SJCRH30 (cell line): Measurements from ENCODE around the gene ROBO2. TPM values are rescaled to one million over a fixed set of nuclear protein-coding genes. Genes with fewer than 3 reads are reported as not detected.

Source experiments
- DNase-seq, 2 experiments: peaks; one replicate each; pipeline ENCODE4 v3.0.0-alpha.2; 2015 to 2020
- H3K27ac ChIP-seq: fragments of 250-450 bp; sonication (Bioruptor Pico); 2 replicates; pipeline ENCODE4 v1.5.1; 2020; ENCODE audit warnings: mild to moderate bottlenecking, moderate library complexity
- H3K27me3 ChIP-seq: fragments of 250-450 bp; sonication (Bioruptor Pico); 2 replicates; pipeline ENCODE4 v1.5.1; 2020; ENCODE audit warnings: mild to moderate bottlenecking, moderate library complexity
- H3K36me3 ChIP-seq: fragments of 250-450 bp; sonication (Bioruptor Pico); 2 replicates; pipeline ENCODE4 v1.5.1; 2020; ENCODE audit warnings: mild to moderate bottlenecking, moderate library complexity
- H3K4me1 ChIP-seq: fragments of 250-450 bp; sonication (Bioruptor Pico); 2 replicates; pipeline ENCODE4 v1.5.1; 2020; ENCODE audit warnings: mild to moderate bottlenecking, moderate library complexity
- H3K4me3 ChIP-seq: fragments of 250-450 bp; sonication (Bioruptor Pico); 2 replicates; pipeline ENCODE4 v1.5.1; 2020; ENCODE audit warnings: mild to moderate bottlenecking, moderate library complexity
- H3K9me3 ChIP-seq: fragments of 250-450 bp; sonication (Bioruptor Pico); replicated peaks from 2 replicates; pipeline ENCODE4 v1.5.1; 2020; ENCODE audit warnings: mild to moderate bottlenecking, moderate library complexity
- total RNA-seq: library from RNA; depleted of rRNA; stranded (reverse); fragments of >200 nt; shearing (Covaris generic); gene quantifications from 2 replicates; pipeline ENCODE4 v1.2.3, GENCODE V29; 2014

ROBO2 gene
- total RNA-seq, 1 experiment from 2014 or later, result 14.3 TPM

- DNase-seq, result peak; percentile 41 to 62
- no peak overlapping the region for H3K4me3 ChIP-seq
- peak overlapping the region; percentile 30; the same call in 1 of the 2 replicates for H3K27ac ChIP-seq
- no peaks in the 10 kb centered on the region for H3K27me3 ChIP-seq
- H3K4me1 ChIP-seq, result peaks cover 4% of the 10 kb centered on the region; the same call in 1 of the 2 replicates
- H3K9me3 ChIP-seq, result no peaks in the 10 kb centered on the region
- no peaks in the 10 kb centered on the region for H3K36me3 ChIP-seq
Observed at GRCh38 chr3:77467702-77468625, 428.1 kb downstream of the ROBO2 start.

DNA sequence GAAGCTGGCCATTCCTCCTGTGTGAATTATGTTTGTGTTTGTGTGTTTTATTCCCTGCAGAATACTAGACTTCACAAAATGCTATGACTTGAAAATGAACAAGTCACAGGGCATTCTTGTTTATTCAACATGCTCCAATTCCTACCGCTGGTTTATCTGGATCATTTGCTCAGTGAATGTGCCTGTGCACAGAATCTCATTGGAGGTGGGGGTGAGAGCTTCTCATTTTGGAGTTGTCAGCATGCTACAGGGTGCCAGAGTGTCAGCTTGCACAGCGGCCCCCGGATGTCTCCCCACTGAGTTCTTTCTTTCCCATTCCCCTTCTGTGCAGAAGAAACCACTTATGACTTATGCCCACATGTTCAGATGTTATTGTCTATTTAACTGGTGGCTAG is 428.7 kb downstream of the ROBO2 start:
- no peaks in the 10 kb centered on the region for H3K36me3 ChIP-seq
- peak overlapping the region; percentile 30; the same call in 1 of the 2 replicates for H3K27ac ChIP-seq

DNA sequence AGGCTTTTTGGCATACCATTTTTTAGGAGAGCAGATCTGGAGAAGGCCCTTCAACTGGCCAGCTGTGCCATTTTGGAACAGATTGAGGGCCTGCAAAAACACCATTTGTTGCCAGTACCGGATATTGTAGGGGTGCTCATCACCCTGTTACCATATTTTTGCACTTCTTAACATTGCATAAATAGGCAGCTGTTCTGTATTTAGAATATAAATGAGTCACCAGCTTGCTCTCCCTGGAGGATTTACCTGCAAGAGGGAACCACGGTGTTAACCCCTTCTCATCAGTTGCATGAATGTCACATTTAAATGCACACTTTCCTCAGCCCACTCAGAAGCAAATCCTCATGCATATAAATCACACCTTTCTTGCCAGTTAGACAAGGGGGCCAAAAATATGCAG is 435.6 kb downstream of the ROBO2 start:
- no peaks in the 10 kb centered on the region for H3K4me1 ChIP-seq
- DNase-seq, result peak in 1 of 2 experiments; percentile 6
- no peak overlapping the region for H3K27ac ChIP-seq
- H3K27me3 ChIP-seq, result no peaks in the 10 kb centered on the region
- no peak overlapping the region for H3K4me3 ChIP-seq
- no peaks in the 10 kb centered on the region for H3K9me3 ChIP-seq
- no peaks in the 10 kb centered on the region for H3K36me3 ChIP-seq

More for the DNA sequence above, 428.7 kb downstream of the ROBO2 start:
- Histone ChIP-seq H3K27me3 (no peaks in the 10 kb centered on the region), H3K4me3 (no peak overlapping the region), H3K4me1 (peaks cover 4% of the 10 kb centered on the region; the same call in 1 of the 2 replicates), H3K9me3 (no peaks in the 10 kb centered on the region)
- peak in 1 of 2 experiments; percentile 6 for DNase-seq

- Histone ChIP-seq H3K9me3 (no peaks in the 10 kb centered on the region), H3K4me3 (no peak overlapping the region), H3K36me3 (no peaks in the 10 kb centered on the region), H3K4me1 (no peaks in the 10 kb centered on the region), H3K27ac (no peak overlapping the region), H3K27me3 (no peaks in the 10 kb centered on the region)
- DNase-seq, result no peak
Observed at GRCh38 chr3:77479021-77479420, 439.1 kb downstream of the ROBO2 start.

- Histone ChIP-seq H3K9me3 (no peaks in the 10 kb centered on the region), H3K4me3 (no peak overlapping the region), H3K36me3 (no peaks in the 10 kb centered on the region), H3K4me1 (no peaks in the 10 kb centered on the region), H3K27ac (no peak overlapping the region), H3K27me3 (no peaks in the 10 kb centered on the region)
- no peak for DNase-seq
Observed at GRCh38 chr3:77489216-77489615, 449.3 kb downstream of the ROBO2 start.

GRCh38 chr3:77491961-77492360 is 452.1 kb downstream of the ROBO2 start:
- no peaks in the 10 kb centered on the region for H3K27me3 ChIP-seq
- no peak overlapping the region for H3K4me3 ChIP-seq
- no peaks in the 10 kb centered on the region for H3K36me3 ChIP-seq
- no peak overlapping the region for H3K27ac ChIP-seq
- H3K4me1 ChIP-seq, result no peaks in the 10 kb centered on the region
- no peaks in the 10 kb centered on the region for H3K9me3 ChIP-seq
- no peak for DNase-seq

DNA sequence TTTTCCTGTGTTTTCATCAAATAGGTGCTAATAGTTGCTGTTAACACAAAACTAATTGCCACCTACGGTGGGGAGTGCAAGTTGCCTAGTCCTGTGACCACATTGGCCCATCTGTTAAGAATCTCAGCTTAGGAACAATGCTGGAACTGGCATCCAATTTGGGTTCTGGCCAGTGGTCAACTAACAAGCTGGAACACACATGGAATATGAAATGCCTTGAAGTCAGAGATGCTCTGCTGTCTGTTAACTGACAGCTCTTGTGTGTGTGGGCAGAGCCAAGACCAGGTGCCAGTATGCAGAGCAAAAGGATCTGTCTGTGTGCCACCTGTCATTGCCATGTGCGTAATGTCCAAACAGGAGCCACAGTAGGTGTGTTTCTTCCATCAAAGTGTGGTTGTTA is 460.8 kb downstream of the ROBO2 start:
- no peak for DNase-seq
- no peak overlapping the region for H3K4me3 ChIP-seq
- H3K4me1 ChIP-seq, result no peaks in the 10 kb centered on the region
- no peaks in the 10 kb centered on the region for H3K27me3 ChIP-seq
- H3K27ac ChIP-seq, result no peak overlapping the region
- no peaks in the 10 kb centered on the region for H3K9me3 ChIP-seq
- H3K36me3 ChIP-seq, result no peaks in the 10 kb centered on the region

DNA sequence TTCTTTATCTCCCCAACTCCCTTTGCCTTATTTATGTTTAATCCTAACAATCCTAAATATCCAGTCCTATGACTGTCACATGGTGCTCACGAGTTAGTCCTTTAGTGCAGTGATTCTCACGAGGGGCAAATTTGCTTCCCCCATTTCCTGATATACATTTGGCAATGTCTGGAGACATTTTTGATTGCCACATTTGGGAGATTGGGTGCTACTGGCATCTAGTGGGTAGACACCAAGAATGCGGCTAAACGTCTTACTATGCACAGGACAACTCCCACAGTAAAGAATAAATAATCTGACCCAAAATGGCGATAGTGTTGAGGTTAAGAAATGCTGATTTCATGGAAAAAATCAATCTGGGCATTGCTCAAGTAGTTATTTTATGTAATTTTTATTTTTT is 466.5 kb downstream of the ROBO2 start:
- Histone ChIP-seq H3K36me3 (no peaks in the 10 kb centered on the region), H3K4me3 (no peak overlapping the region), H3K4me1 (no peaks in the 10 kb centered on the region), H3K9me3 (no peaks in the 10 kb centered on the region), H3K27ac (no peak overlapping the region), H3K27me3 (no peaks in the 10 kb centered on the region)
- DNase-seq, result no peak

GRCh38 chr3:77513542-77513941 is 473.6 kb downstream of the ROBO2 start:
- no peaks in the 10 kb centered on the region for H3K9me3 ChIP-seq
- peak in 1 of 2 experiments; percentile 19 for DNase-seq
- no peak overlapping the region for H3K4me3 ChIP-seq
- H3K27me3 ChIP-seq, result no peaks in the 10 kb centered on the region
- no peak overlapping the region for H3K27ac ChIP-seq
- no peaks in the 10 kb centered on the region for H3K4me1 ChIP-seq
- H3K36me3 ChIP-seq, result no peaks in the 10 kb centered on the region

GRCh38 chr3:77514766-77515165 is 474.9 kb downstream of the ROBO2 start:
- H3K9me3 ChIP-seq, result no peaks in the 10 kb centered on the region
- no peak for DNase-seq
- no peaks in the 10 kb centered on the region for H3K36me3 ChIP-seq
- no peaks in the 10 kb centered on the region for H3K27me3 ChIP-seq
- no peak overlapping the region for H3K4me3 ChIP-seq
- H3K27ac ChIP-seq, result no peak overlapping the region
- no peaks in the 10 kb centered on the region for H3K4me1 ChIP-seq

DNA sequence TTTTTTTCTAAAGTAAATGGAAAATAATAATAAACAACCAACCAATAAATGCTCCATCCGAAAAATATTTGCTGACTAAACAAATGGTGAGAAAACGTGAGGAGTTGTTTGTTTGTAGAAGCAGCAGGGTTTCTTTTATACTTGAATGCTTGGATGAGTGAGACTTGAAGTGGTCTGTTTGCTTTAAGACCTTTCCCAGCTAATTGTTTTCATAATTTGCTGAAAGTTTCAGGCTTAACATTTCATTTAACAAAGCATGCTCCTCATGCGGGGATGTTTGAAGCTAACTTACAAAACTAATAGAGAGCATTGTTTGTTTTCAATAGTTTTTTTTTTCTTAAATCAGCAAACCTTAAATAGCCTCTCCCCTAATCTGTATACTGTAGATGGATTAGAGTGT is 484.6 kb downstream of the ROBO2 start:
- Histone ChIP-seq H3K4me3 (no peak overlapping the region), H3K27me3 (no peaks in the 10 kb centered on the region), H3K9me3 (no peaks in the 10 kb centered on the region), H3K36me3 (no peaks in the 10 kb centered on the region), H3K4me1 (no peaks in the 10 kb centered on the region), H3K27ac (no peak overlapping the region)
- DNase-seq, result no peak

DNA sequence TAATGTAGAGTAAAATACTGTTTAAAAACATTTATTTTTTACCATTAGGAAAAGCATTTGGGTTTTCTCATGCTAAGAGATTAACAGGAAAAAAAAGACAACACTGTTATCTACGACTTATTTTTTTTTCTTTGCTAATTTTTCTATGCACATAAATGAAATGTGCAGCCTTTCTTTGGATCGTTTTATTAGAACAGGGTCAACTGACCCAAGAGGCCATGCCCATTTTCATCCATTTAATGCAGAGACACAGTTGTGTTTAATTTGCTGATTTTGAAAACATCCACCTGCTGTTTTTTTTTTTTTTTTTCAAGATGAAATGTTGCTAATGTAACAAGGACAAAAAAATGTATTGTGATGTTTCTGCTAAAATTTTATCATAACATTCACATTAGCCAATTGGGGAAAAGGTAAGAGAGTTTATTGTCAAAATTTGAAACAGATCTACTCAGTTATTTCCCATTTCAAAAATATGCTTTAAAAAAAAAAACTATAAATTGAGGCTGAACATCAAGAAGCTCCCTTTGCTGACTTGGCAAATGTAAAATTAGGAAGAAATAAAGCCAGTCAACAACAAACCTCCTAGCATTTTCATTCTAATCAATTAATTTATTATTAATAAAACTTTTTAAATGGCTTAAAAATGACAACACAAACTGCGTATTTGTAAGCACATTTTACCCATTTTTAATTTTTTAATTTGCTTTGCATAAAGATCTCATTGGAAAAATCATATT is 485.2 kb downstream of the ROBO2 start:
- DNase-seq, result no peak
- no peaks in the 10 kb centered on the region for H3K4me1 ChIP-seq
- H3K27ac ChIP-seq, result no peak overlapping the region
- H3K4me3 ChIP-seq, result no peak overlapping the region
- no peaks in the 10 kb centered on the region for H3K27me3 ChIP-seq
- no peaks in the 10 kb centered on the region for H3K36me3 ChIP-seq
- H3K9me3 ChIP-seq, result no peaks in the 10 kb centered on the region

- no peak for DNase-seq
- Histone ChIP-seq H3K4me1 (no peaks in the 10 kb centered on the region), H3K9me3 (no peaks in the 10 kb centered on the region), H3K27me3 (no peaks in the 10 kb centered on the region), H3K27ac (no peak overlapping the region), H3K4me3 (no peak overlapping the region), H3K36me3 (no peaks in the 10 kb centered on the region)
Observed at GRCh38 chr3:77526573-77527113, 486.7 kb downstream of the ROBO2 start.

DNA sequence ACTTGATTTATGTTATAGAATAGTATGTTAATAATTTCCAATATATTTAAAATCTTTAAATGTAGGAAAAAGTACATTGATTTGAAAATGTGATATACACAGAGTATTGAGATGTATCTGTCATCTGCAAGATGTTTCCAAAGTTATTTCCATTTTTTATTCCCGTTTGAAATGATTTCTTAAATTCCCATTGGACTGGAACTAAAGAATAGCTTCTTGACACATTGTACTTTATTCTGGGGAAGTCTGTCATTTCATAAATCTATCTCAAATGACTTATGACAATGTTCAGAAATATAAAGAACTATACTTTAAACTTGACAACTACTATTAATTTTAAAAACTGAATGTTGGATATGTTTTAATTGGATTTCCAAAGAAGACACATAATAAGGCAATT is 489.6 kb downstream of the ROBO2 start:
- Histone ChIP-seq H3K4me1 (no peaks in the 10 kb centered on the region), H3K9me3 (no peaks in the 10 kb centered on the region), H3K27ac (no peak overlapping the region), H3K4me3 (no peak overlapping the region), H3K36me3 (no peaks in the 10 kb centered on the region), H3K27me3 (no peaks in the 10 kb centered on the region)
- no peak for DNase-seq

DNA sequence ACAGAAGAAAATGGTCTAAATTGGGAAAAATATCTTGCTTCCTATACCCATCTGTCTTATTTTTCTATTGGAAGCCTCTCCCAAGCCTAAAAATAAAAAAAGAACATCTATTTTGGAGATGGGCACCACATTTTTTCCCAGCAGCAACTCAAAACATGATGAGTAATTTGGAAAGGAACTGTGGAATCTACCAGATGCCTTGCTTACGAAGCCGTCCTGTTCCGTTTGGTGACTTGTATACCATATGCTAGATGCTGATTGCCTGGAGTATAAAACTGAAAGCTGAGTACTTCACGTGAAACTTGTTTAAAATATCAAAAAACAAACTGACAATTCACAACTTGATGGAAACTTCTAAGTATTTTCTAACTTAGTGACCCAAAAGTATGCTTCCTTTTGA is 491.0 kb downstream of the ROBO2 start:
- no peaks in the 10 kb centered on the region for H3K4me1 ChIP-seq
- H3K4me3 ChIP-seq, result no peak overlapping the region
- no peaks in the 10 kb centered on the region for H3K9me3 ChIP-seq
- H3K27me3 ChIP-seq, result no peaks in the 10 kb centered on the region
- no peak overlapping the region for H3K27ac ChIP-seq
- no peaks in the 10 kb centered on the region for H3K36me3 ChIP-seq
- no peak for DNase-seq
